ENCODE results near the gene WWC1. TPM values are rescaled to one million over a fixed set of nuclear protein-coding genes. Genes with fewer than 3 reads are reported as not detected.

WWC1 gene
- total and polyA plus RNA-seq, 2 experiments from 2014 or later: 6.0 to 9.7 TPM

GRCh38 chr5:168408561-168409305 lies 117.3 kb downstream of the WWC1 start:
- no peak overlapping the region for H3K4me3 ChIP-seq
- peaks cover 23% of the 10 kb centered on the region for H3K4me1 ChIP-seq (ENCODE audit: low read depth)
- no peaks in the 10 kb centered on the region for H3K36me3 ChIP-seq
- H3K27me3 ChIP-seq: no peaks in the 10 kb centered on the region
- peak in 1 of 2 donors; percentile 60 for DNase-seq (ENCODE audit: low read depth in 1 of 2, low spot score in 1 of 2)
- peak overlapping the region; percentile 48 for H3K27ac ChIP-seq
- no peak for TF ChIP-seq CTCF (IDR thresholded peaks at IDR 0.05; ENCODE audit: low read depth, low read length)
- H3K9me3 ChIP-seq (ENCODE audit: low read depth): no peaks in the 10 kb centered on the region

GRCh38 chr5:168409591-168410458 lies 118.4 kb downstream of the WWC1 start:
- Histone ChIP-seq H3K4me1 (ENCODE audit: low read depth) (peaks cover 13% of the 10 kb centered on the region), H3K27me3 (no peaks in the 10 kb centered on the region), H3K9me3 (ENCODE audit: low read depth) (no peaks in the 10 kb centered on the region), H3K27ac (peak overlapping the region; percentile 48), H3K36me3 (no peaks in the 10 kb centered on the region), H3K4me3 (no peak overlapping the region)
- no peak for TF ChIP-seq CTCF (IDR thresholded peaks at IDR 0.05; ENCODE audit: low read depth, low read length)
- DNase-seq (ENCODE audit: low read depth in 1 of 2, low spot score in 1 of 2): peak; percentile 24 to 88

- DNase-seq (ENCODE audit: low read depth in 1 of 2, low spot score in 1 of 2): no peak
- Histone ChIP-seq H3K4me3 (no peak overlapping the region), H3K27me3 (no peaks in the 10 kb centered on the region), H3K9me3 (ENCODE audit: low read depth) (no peaks in the 10 kb centered on the region), H3K27ac (no peak overlapping the region), H3K4me1 (ENCODE audit: low read depth) (peaks cover 13% of the 10 kb centered on the region), H3K36me3 (no peaks in the 10 kb centered on the region)
- no peak for TF ChIP-seq CTCF (IDR thresholded peaks at IDR 0.05; ENCODE audit: low read depth, low read length)
Observed at GRCh38 chr5:168411871-168412270, 120.4 kb downstream of the WWC1 start.

GRCh38 chr5:168413062-168413461 lies 121.6 kb downstream of the WWC1 start:
- Histone ChIP-seq H3K4me3 (no peak overlapping the region), H3K27ac (no peak overlapping the region), H3K27me3 (no peaks in the 10 kb centered on the region), H3K36me3 (no peaks in the 10 kb centered on the region), H3K9me3 (ENCODE audit: low read depth) (no peaks in the 10 kb centered on the region), H3K4me1 (ENCODE audit: low read depth) (peaks cover 13% of the 10 kb centered on the region)
- no peak for DNase-seq (ENCODE audit: low read depth in 1 of 2, low spot score in 1 of 2)
- no peak for TF ChIP-seq CTCF (IDR thresholded peaks at IDR 0.05; ENCODE audit: low read depth, low read length)

GRCh38 chr5:168413596-168413995 lies 122.2 kb downstream of the WWC1 start:
- Histone ChIP-seq H3K27me3 (no peaks in the 10 kb centered on the region), H3K9me3 (ENCODE audit: low read depth) (no peaks in the 10 kb centered on the region), H3K27ac (no peak overlapping the region), H3K4me3 (no peak overlapping the region), H3K36me3 (no peaks in the 10 kb centered on the region), H3K4me1 (ENCODE audit: low read depth) (peaks cover 13% of the 10 kb centered on the region)
- DNase-seq (ENCODE audit: low read depth in 1 of 2, low spot score in 1 of 2): no peak
- TF ChIP-seq CTCF (IDR thresholded peaks at IDR 0.05; ENCODE audit: low read depth, low read length): no peak
